ENCODE data around the gene KHSRP. TPM values are rescaled to one million over a fixed set of nuclear protein-coding genes. Genes with fewer than 3 reads are reported as not detected.

The KHSRP gene
- total RNA-seq, 1 donor from 2014 or later, result 186 TPM

- peaks cover 14% of the 10 kb centered on the region for H3K4me1 ChIP-seq
- H3K27me3 ChIP-seq, result no peaks in the 10 kb centered on the region
- ATAC-seq (no peak), DNase-seq (no peak)
- TF ChIP-seq, protein P1, sequence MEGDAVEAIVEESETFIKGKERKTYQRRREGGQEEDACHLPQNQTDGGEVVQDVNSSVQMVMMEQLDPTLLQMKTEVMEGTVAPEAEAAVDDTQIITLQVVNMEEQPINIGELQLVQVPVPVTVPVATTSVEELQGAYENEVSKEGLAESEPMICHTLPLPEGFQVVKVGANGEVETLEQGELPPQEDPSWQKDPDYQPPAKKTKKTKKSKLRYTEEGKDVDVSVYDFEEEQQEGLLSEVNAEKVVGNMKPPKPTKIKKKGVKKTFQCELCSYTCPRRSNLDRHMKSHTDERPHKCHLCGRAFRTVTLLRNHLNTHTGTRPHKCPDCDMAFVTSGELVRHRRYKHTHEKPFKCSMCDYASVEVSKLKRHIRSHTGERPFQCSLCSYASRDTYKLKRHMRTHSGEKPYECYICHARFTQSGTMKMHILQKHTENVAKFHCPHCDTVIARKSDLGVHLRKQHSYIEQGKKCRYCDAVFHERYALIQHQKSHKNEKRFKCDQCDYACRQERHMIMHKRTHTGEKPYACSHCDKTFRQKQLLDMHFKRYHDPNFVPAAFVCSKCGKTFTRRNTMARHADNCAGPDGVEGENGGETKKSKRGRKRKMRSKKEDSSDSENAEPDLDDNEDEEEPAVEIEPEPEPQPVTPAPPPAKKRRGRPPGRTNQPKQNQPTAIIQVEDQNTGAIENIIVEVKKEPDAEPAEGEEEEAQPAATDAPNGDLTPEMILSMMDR (IDR thresholded peaks at IDR 0.05), result peak; percentile 16
- peaks cover 14% of the 10 kb centered on the region for H3K36me3 ChIP-seq
- intact Hi-C loops (cut with DNase I), result no loop called here
- H3K9me3 ChIP-seq, result no peaks in the 10 kb centered on the region
- peak overlapping the region; percentile 38 for H3K4me3 ChIP-seq
- peak overlapping the region; percentile 83 for H3K27ac ChIP-seq
Observed at GRCh38 chr19:6425732-6426620, 1.4 kb upstream of the KHSRP start.

DNA sequence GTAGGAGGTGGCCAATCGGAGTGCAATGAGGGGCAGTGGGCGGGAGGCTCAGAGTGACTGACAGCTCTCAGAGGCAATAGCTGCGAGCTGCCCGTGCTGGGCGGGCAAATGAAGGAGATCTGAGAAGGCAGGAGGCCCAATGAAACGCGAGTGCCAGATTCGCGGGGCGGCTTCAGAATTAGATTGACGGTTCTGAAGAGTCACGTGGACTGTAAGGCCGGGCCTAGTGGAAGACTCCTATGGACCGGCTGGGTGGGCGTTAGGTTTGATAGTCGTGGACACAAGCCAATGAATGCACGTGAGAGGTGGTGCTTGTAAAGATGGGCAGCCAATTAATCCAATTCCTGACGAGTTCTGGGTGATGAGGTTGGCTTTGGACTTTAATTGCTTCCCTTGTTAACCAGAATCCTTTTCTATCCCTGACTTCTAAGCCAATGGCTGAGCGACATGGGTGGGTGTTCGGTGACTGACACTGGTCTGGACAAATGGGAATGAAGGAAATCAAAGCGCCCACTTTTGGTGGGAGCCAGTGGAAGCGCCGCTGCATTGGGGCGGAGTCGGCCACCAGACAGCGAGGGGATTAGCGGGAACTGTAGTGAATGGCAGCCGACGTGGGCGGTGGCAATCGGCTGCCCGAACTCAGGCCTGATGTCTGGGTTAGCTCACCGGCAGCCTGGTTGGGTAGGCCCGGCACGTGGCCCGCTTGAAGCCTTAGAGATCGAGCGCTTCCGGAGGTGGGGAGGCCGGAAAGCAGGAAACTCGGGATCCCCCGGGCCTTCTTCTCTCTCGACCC is 524 bp upstream of the KHSRP start:
- Histone ChIP-seq H3K27ac (peak overlapping the region; percentile 83), H3K4me1 (peaks cover 14% of the 10 kb centered on the region), H3K36me3 (peaks cover 23% of the 10 kb centered on the region), H3K4me3 (peak overlapping the region; percentile 38), H3K9me3 (no peaks in the 10 kb centered on the region), H3K27me3 (no peaks in the 10 kb centered on the region)
- intact Hi-C loops (cut with DNase I), result no loop called here
- TF ChIP-seq, protein P1 (IDR thresholded peaks at IDR 0.05), result no peak
- DNase-seq, result peak; percentile 99
- peak; percentile 94 for ATAC-seq

GRCh38 chr19:6423499-6424194 is 964 bp downstream of the KHSRP start:
- H3K27me3 ChIP-seq, result no peaks in the 10 kb centered on the region
- peaks cover 38% of the 10 kb centered on the region for H3K36me3 ChIP-seq
- TF ChIP-seq, protein P1 (IDR thresholded peaks at IDR 0.05), result no peak
- H3K4me1 ChIP-seq, result peaks cover 14% of the 10 kb centered on the region
- no peak for ATAC-seq
- H3K4me3 ChIP-seq, result peak overlapping the region; percentile 82
- peak overlapping the region; percentile 67 for H3K27ac ChIP-seq
- no peak for DNase-seq
- intact Hi-C loops (cut with DNase I), result no loop called here
- no peaks in the 10 kb centered on the region for H3K9me3 ChIP-seq

GRCh38 chr19:6421075-6422014 is 3.3 kb downstream of the KHSRP start:
- intact Hi-C loops (cut with DNase I), result no loop called here
- Histone ChIP-seq H3K4me1 (peaks cover 14% of the 10 kb centered on the region), H3K36me3 (peaks cover 61% of the 10 kb centered on the region), H3K27me3 (no peaks in the 10 kb centered on the region), H3K27ac (no peak overlapping the region), H3K9me3 (no peaks in the 10 kb centered on the region), H3K4me3 (no peak overlapping the region)
- DNase-seq (no peak), ATAC-seq (no peak)
- TF ChIP-seq, protein P1 (IDR thresholded peaks at IDR 0.05), result no peak

GRCh38 chr19:6418562-6418932 is 6.1 kb downstream of the KHSRP start:
- Histone ChIP-seq H3K4me3 (no peak overlapping the region), H3K9me3 (no peaks in the 10 kb centered on the region), H3K27me3 (no peaks in the 10 kb centered on the region), H3K36me3 (peaks cover 86% of the 10 kb centered on the region), H3K27ac (no peak overlapping the region), H3K4me1 (peaks cover 13% of the 10 kb centered on the region)
- DNase-seq (no peak), ATAC-seq (no peak)
- TF ChIP-seq, protein P1 (IDR thresholded peaks at IDR 0.05), result no peak
- intact Hi-C loops (cut with DNase I), result no loop called here

Data from upper lobe of right lung (tissue), 1 donor.